HG03045 (cell line): ENCODE data around the gene PRKRIP1.
"Not testable (repeated sequence)": the region's sequence is repeated elsewhere in the genome, so short reads cannot be mapped to it uniquely, and the experiment has no call there.

Experiments used
- ATAC-seq: cut with Tn5 transposase; IDR thresholded peaks from one replicate; pipeline ENCODE4 v1.9.1; 2021; ENCODE audit warnings: mild to moderate bottlenecking, moderate library complexity; ENCODE audit not compliant: unreplicated experiment

The PRKRIP1 gene, protein sequence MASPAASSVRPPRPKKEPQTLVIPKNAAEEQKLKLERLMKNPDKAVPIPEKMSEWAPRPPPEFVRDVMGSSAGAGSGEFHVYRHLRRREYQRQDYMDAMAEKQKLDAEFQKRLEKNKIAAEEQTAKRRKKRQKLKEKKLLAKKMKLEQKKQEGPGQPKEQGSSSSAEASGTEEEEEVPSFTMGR

DNA sequence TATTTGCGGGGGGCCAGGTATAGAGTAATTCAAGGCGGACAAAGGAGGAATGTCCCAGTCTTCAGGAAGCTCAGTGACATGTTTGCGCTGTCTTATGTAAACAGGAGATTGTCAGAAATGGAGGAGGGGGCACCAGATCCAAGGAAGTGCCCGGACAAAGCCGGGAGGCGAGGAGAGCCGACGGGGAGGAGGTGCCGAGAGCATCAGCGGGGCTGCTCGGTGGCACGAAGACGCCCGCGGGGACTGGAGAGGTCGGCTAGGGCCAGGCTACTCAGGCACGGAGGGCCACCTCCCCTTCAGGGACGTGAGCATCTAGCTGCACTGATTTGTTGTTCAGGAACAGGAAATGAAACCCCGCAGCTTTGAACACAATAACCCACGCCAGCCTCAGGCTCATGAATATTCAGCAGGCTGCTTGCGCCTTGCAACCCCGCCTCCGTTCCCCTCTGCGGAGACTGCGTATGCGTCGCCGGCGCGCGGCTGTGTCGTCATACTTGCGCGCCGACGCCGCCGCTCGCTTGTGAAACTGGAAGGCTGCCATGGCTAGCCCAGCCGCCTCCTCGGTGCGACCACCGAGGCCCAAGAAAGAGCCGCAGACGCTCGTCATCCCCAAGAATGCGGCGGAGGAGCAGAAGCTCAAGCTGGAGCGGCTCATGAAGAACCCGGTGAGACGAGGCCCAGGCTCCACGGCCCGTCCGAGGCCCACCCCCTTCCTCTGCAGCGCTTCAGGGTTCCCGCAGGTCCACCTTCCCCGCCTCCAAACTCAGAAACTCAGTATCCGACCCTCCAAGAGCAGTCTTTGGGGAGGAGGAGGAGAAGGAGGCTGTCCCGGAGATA lies at the start of gene PRKRIP1:
Gene PRKRIP1 (plus strand): TSS at position 491 of the 837 bp plus-strand sequence. CDS start 49 bp downstream, at position 540.
- ATAC-seq: peak; percentile 96

DNA sequence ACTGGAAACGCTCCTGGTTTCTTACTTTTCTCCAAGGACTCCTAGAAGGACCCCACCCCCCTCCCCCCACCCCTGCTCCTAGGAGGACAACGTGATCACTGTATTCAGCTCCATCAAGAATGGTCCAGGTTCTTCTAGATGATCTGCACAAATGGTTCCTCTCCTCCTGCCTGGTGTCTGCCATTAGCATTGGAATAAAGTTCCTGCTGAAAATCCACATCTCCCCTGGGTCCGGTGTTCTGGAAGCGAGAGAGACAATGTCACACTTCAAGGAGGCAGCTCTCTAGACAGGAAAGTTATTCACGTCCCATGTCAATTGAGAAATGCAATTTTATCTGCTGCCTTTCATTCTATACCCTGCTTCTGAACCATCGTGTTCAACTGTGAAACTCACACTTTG lies 49.2 kb upstream of the PRKRIP1 start:
- ATAC-seq: not testable (repeated sequence)

DNA sequence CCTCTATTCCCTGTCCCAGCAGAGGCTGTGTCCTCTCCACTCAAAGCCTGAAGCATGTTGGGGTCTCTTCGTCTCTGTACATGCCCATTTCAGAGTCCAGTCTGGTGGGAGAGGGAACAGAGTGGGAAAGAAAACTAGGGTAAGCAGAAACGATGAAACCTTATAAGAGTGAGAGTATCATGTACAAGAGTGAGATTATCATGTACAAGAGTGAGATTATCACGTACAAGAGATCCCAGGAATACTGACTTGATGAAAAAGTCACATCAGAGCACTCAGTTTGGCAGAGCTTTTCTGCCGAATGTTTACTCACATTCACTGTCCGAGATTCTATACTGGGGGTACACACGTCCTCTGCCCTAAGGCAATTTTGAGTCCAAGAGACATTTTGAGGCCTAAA lies 39.8 kb upstream of the PRKRIP1 start, which contains the start of gene SPDYE6:
Gene SPDYE6 (minus strand): TSS at position 101 of the 400 bp plus-strand sequence. CDS start 421 bp downstream, outside the sequence.
- ATAC-seq: not testable (repeated sequence)

DNA sequence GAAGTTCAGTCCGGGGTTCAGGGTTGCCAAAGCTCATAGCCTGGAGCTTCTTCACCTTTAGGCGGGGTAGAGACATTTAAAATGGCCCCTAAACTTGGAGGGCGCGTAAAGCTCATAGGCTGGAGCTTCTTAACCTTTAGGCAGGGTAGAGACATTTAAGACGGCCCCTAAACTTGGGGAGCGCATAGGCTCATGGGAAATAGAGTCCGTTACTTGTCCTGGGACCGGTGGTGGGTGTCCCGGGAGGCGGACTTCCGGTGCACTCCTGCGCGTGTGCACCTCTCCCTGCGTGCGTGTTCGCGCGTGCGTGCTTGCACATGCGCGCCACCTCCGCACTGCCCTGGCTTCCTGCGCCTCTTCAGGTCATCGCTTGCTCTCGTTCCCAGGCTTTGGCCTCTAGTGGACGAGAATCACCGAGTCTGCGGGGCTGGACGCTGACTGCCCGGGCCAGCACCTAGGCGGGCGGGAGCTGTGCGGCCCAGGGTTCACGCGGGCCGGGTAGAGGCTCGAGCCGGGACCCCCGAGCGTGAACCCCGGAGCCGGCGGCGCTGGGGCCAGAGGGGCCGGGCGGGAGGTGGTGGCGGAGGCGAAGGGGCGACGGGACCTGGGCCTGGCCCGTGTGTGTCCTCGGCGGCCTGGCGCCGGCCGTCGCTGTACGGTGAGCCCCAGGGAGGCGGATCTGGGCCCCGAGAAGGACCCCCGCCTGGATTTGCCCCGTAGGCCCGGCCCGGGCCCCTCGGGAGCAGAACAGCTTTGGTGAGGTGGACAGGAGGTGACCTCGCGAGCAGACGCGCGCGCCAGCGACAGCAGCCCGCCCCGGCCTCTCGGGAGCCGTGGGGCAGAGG lies 32.4 kb upstream of the PRKRIP1 start:
- ATAC-seq: peak; percentile 99

DNA sequence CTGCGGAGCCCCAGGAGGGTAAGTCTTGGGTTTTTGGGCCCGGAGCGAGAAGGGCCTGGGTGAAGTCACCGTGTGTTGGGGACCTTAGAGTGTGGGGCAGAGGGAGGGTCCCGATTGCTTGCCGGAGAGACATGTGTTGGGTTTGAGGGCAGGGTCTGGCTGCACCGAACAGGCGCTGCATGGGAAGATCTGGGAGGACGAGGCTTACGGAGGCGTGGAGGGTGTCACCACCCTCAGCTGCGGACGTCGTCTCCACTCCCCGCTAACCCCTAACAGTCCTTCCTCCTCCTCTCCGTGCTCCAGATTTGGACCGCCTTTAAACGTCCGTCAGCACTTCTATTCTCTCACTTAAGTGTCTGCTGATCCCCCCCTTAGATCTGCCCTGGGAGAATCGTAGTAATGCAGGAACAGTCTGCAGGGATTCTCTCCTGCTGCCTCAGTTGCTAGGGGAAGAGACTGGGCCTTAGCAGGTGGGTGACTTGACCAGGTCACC lies 31.7 kb upstream of the PRKRIP1 start:
- ATAC-seq: not testable (repeated sequence)

DNA sequence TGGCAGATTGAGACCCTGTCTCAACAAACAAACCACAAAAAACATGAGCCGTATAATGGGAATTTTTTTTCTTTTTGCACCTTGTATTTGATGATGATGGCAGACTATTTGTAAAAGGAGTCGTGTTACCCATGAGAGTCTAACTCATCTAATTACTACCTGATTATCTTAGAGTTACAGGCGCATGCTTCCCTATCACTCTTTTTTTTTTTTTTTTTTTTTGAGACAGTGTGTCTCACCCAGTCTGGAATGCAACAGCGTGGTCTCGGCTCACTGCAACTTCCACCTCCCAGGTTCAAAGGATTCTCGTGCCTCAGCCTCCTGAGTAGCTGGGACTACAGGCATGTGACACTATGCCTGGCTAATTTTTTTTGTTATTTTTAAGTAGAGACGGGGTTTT lies 30.8 kb upstream of the PRKRIP1 start:
- not testable (repeated sequence) for ATAC-seq

DNA sequence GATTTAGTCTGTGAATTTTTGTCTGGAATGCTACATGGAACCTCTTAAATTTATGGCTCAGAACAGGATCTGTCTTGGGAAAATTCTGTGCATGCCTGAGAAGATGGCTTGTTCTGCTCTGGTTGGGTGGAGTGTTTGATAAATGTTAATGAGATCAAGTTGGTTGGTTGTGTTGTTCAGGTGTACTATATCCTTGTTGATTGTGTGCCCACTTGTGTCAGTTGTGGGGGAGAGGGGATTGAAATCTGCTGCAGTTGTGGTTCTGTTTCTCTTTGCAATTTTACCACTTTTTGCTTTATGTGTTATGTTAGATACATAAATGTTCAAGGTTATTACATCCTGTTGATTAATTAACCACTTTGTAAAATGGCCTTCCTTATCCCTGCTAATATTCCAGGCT lies 26.1 kb upstream of the PRKRIP1 start:
- ATAC-seq: not testable (repeated sequence)

DNA sequence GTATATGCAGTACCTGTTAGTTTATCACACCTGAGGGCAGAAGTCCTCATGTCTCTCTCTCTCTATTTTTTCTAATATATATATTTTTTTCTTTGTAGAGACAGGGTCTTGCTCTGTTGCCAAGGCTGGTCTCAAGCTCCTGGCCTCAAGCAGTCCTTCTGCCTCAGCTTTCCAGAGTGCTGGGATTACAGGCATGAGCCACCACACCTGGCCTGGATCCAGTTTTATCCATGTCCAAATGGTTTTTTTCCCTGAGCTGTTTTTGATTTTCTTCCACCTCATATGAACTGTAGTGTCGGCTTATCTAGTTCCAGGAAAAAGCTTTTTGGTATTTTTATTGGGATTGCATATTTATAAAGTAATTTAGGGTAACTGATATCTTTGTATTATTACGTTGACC lies 23.4 kb upstream of the PRKRIP1 start:
- ATAC-seq: not testable (repeated sequence)

DNA sequence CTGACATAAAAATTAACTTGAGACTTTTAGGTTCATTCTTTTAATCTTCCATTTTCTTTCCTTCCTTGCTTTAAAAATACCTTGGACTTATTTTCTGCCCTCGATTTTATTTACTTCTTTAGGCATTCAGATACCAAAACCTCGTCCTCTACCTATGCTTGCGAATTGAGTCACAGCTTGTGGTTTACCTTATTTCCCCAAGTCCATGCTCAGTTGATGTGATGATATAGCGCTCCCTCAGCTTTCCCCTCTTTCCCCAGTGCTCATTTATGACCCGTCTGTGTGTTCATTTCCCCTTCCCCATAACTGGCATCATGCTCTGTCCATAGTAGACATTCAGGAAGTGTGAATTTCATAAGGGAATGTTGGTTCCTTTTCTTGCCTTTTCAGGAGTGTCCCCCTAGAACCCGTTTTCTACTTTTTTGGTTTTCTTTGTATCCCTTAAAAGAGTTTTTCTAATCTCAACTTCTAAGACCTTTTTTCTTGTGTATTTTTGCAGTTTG lies 19.1 kb upstream of the PRKRIP1 start:
- no peak for ATAC-seq

DNA sequence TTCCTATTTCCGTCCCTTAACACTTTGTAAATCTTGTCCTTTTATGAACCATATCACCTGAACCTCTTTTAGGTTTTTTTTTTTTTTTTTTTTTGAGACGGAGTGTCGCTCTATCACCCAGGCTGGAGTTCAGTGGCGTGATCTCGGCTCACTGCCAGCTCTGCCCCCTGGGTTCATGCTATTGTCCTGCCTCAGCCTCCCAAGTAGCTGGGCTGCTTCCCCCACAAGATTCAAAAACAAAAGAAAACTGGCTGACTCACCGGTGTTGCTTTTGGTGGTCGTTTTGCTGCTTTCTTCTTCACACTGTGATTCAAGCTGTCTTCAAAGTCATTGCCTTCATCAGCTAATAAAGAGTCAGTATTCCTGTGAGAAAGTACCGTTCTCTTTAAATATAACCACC lies 15.3 kb upstream of the PRKRIP1 start:
- not testable (repeated sequence) for ATAC-seq

DNA sequence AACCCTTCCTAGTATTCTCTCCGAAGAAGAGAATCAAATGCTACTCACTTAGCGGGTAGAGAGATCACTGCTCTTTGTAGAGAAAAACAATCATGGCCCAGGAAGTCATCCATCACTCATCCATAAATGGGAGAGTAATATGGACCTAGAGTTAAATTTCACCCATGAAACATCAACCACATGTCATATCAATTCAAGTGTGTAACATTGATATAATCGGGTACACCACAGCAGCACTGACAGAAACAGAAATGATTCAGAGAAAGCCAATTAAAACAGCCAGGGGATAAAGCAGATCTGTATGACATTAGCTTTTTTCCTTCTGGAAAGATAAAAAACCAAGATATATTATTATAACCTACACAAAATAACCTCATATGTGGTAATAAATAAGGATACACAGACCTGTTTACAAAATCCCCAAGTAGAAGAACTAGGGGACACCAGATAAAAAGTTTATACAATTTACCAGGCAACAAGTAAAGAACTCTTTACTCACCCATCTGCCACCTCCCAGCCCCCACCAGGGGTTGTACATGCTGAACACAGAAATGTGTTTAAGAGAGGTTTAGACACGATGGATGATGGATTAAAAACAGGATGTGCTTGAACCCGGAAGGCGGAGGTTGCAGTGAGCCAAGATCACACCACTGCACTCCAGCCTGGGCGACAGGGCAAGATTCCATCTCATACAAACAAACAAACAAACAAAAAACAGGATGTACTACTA lies 14.3 kb upstream of the PRKRIP1 start:
- not testable (repeated sequence) for ATAC-seq

DNA sequence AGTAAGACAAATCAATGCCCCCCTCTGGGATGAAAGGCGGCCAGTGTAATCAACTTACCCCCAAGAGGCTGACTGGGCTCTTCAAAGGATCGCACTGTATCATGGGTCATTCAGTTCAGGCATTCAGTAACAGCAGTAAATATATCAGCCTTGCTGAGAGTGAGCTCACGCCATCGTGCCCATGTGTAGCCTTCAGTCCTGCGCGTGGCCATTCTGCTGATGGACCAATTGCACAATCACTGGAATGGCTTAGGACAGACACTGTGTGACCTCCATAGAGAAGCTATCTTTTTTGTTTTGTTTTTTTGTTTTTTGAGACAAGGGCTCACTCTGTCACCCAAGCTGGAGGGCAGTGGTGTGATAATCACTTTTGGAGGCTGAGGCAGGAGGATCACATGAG lies 9.1 kb upstream of the PRKRIP1 start:
- no peak for ATAC-seq

DNA sequence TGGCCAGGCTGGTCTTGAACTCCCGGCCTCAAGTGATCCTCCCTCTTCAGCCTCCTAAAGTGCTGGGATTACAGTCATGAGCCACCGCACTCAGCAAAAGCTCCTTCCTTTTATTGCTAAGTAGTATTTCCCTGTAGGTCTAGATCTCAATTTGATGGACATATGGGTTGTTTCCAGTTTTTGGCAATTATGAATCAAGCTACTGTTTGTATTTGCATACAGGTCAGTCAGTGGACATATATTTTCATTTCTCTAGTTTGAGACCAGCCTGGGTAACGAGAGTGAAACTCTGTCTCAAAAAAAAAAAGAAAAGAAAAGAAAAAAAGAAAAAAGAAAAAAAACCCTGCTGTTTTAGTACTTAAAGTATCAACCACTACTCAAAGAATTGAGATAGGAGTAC lies 6.4 kb upstream of the PRKRIP1 start:
- no peak for ATAC-seq

DNA sequence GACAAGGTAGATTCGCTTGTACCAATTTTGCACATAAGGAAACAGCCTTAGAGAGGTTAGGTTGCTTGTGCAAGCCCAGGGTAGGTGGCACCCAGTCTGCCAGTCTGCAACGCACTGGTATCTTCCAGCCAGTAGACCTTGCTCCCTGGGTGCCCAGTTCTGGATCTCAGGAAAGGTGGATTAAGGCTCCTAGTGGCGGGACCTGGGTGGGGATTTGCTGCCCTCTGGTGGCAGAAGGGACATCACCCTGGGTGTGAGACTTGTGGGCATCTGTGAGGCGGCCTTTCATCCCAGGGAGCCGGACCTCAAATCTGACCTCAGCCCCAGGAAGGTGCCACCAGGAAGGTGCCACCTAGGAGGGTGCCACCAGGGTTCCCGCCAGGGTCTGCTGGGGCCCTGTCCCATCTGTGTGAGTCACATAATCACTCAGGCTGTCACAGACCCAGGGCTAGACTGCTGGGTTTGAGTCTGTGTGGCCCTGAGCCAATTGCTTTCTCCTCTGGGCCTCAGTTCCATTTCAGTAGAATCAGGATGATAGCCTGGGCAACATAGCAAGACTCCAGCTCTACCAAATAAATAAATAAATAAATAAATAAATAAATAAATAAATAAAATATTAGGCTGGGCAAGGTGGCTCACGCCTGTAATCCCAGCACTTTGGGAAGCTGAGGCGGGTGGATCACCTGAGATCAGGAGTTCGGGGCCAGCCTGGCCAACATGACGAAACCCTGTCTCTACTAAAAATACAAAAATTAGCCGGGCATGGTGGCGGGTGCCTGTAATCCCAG lies 5.3 kb upstream of the PRKRIP1 start:
- ATAC-seq: no peak

DNA sequence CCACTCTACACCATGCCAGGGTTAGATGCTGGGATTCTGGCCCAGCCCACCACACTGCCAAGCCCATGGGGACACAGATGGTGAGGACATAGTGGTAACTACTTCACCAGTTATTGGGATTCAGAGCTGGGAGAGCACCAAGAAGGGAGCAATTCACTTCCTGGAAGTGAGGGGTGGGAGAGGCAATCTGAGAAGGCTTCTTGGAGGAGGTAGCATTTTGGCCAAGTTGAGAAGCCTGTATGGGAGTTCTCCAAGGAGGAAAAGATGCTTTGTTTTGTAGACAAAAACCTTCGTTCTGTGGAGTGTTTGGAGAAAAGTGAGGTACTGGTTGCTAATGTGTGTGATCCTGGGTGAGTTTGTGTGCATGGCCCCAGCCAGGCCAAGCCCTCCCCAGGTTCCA lies 3.8 kb upstream of the PRKRIP1 start:
- ATAC-seq: no peak

DNA sequence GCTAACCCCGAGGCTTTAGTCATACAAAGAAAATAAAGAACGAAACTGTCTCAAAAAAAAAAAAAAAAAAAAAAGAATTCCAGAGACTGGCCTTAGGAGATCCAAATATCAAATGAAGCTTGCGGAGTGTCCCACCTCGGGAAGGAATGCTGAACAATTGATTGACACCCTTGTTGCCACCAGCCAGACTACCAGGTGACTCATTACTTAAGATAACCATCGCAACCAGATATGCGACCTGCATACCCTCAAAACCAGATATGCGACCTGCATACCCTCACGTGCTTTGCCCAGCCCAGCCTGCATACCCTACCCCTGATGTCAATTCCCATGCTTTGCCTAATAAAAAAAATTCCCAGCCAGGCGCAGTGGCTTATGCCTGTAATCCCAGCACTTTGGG lies 2.7 kb upstream of the PRKRIP1 start:
- no peak for ATAC-seq

DNA sequence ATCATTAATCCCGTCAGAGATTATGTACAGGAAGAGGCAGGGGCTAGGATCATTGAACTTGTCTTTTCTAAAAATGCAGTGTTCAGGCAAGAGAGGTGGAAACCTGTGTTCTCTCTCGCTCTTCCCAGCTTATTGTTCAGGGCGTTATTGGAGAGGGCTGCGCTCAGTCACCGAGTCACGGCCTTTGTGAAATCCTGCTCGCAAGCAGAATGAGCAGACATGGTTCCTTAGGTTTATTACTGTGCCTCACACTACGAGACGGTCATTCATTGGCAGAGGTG lies 631 bp upstream of the PRKRIP1 start:
- peak; percentile 5 for ATAC-seq

DNA sequence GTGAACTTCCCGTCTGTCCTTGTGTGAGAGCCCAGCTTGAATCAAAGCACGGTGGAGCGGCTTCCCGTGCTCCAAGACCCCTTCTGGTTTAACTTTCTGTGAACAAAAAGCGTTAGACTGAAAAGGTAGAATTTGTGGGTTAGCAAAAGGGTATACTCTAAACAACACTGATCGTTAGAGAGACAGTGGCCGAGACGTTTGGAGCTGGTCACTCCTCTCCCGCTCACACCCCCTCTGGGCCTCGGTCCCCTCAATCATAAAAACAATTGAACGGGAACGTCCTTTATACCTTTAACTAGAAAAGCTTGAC lies 502 bp downstream of the PRKRIP1 start:
- ATAC-seq: no peak

DNA sequence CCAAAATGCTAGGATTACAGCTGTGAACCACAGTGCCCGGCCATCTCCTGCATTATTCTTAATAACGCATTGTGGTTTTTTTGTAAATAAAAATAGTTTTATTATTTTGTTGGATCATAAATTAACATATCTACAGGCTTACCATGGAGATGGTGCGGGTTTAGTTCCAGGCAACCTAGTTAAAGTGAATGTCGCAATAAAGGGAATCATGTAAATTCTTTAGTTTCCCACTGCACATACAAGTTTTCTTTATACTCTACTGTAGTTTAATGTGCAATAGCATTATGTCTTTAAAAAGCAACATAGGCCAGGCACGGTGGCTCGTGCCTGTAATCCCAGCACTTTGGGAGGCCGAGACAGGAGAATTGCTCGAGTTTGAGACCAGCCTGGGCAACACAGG lies 2.4 kb downstream of the PRKRIP1 start:
- no peak for ATAC-seq

DNA sequence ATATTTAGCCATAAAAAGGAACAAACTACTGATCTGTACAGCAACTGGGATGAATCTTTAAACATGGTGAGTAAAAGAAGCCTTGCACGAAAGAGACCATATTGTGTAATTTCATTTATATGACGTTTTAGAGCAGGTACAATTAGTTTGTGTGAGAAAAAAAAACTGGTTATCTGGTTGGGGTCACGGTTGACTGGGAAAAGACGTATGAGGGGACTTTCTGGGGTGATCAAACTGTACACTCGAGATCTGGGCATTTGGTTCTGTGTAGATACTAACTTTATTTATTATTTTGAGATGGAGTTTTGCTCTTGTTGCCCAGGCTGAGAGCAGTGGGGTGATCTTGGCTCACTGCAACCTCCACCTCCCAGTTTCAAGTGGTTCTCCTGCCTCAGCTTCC lies 4.2 kb downstream of the PRKRIP1 start:
- ATAC-seq: no peak
